Neural cell (in vitro differentiated cells): Measurements from ENCODE around the gene STX8. TPM values are rescaled to one million over a fixed set of nuclear protein-coding genes. Genes with fewer than 3 reads are reported as not detected.

ENCODE experiments used
- H2AFZ ChIP-seq: fragments of 200-600, 300-800 bp; sonication (generic), shearing (Covaris generic); 2 replicates; pipeline ENCODE4 v1.6.0; 2014; ENCODE audit warnings: low read depth, mild to moderate bottlenecking, antibody characterized with exemption, low read length, moderate library complexity
- H3F3A ChIP-seq: fragments of 200-600 bp; shearing (Covaris generic); 2 replicates; pipeline ENCODE4 v1.6.1; 2016; ENCODE audit warnings: mild to moderate bottlenecking, moderate library complexity, mixed read lengths, antibody characterized with exemption, low read length; ENCODE audit not compliant: insufficient read depth, poor library complexity, severe bottlenecking
- H3K27ac ChIP-seq: fragments of 200-600, 300-800 bp; sonication (generic), shearing (Covaris generic); 2 replicates; pipeline ENCODE4 v1.5.1; 2014; ENCODE audit warnings: mild to moderate bottlenecking, low read length, moderate library complexity
- H3K27me3 ChIP-seq: fragments of 300-800, 200-600 bp; sonication (generic), shearing (Covaris generic); 2 replicates; pipeline ENCODE4 v1.6.0; 2014; ENCODE audit warnings: mild to moderate bottlenecking, low read depth, low read length, moderate library complexity; ENCODE audit not compliant: insufficient read depth
- H3K36me3 ChIP-seq: fragments of 300-800, 200-600 bp; sonication (generic), shearing (Covaris generic); 2 replicates; pipeline ENCODE4 v1.5.1; 2014; ENCODE audit warnings: mild to moderate bottlenecking, antibody characterized with exemption, low read length, moderate library complexity; ENCODE audit not compliant: insufficient read depth
- H3K4me2 ChIP-seq: fragments of 300-800, 200-600 bp; sonication (generic), shearing (Covaris generic); 2 replicates; pipeline ENCODE4 v1.6.0; 2014; ENCODE audit warnings: mild to moderate bottlenecking, low read length
- H3K4me3 ChIP-seq: fragments of 300-800, 200-600 bp; sonication (generic), shearing (Covaris generic); 2 replicates; pipeline ENCODE4 v1.5.1; 2014; ENCODE audit warnings: mild to moderate bottlenecking, low read length, moderate library complexity
- H3K79me2 ChIP-seq: fragments of 200-600 bp; shearing (Covaris generic); replicated peaks from 2 replicates; pipeline ENCODE4 v1.6.0; 2014; ENCODE audit warnings: mild to moderate bottlenecking, low read length, moderate library complexity; ENCODE audit not compliant: insufficient read depth
- H3K9ac ChIP-seq: fragments of 300-800, 200-600 bp; sonication (generic), shearing (Covaris generic); 2 replicates; pipeline ENCODE4 v1.6.1; 2016; ENCODE audit warnings: mild to moderate bottlenecking, low read length, mixed read lengths
- H3K9me2 ChIP-seq: fragments of 200-600 bp; shearing (Covaris generic); 2 replicates; pipeline ENCODE4 v1.6.1; 2016; ENCODE audit warnings: mild to moderate bottlenecking, low read length, mixed read lengths; ENCODE audit not compliant: insufficient read depth
- H3K9me3 ChIP-seq: fragments of 200-600, 300-800 bp; sonication (generic), shearing (Covaris generic); 2 replicates; pipeline ENCODE4 v1.6.1; 2016; ENCODE audit warnings: mild to moderate bottlenecking, mixed run types, low read length, moderate library complexity, mixed read lengths
- H4K20me1 ChIP-seq: fragments of 200-600 bp; shearing (Covaris generic); 2 replicates; pipeline ENCODE4 v1.6.1; 2016; ENCODE audit warnings: mild to moderate bottlenecking, mixed run types; ENCODE audit not compliant: insufficient read depth
- CTCF ChIP-seq: fragments of 450-650 bp; IDR thresholded peaks from 2 replicates; pipeline ENCODE4 v1.5.1; 2014; ENCODE audit warnings: antibody characterized with exemption, mild to moderate bottlenecking, moderate library complexity; ENCODE audit not compliant: poor library complexity, severe bottlenecking
- EP300 ChIP-seq: fragments of 450-650 bp; conservative IDR thresholded peaks from 2 replicates; pipeline ENCODE4 v1.6.1; 2014; ENCODE audit warnings: antibody characterized with exemption, mild to moderate bottlenecking, moderate library complexity; ENCODE audit not compliant: poor library complexity, severe bottlenecking
- EZH2 ChIP-seq: fragments of 200-600, 300-800 bp; shearing (Covaris generic), sonication (generic); IDR thresholded peaks from 2 replicates; pipeline ENCODE4 v1.6.1; 2014; ENCODE audit warnings: antibody characterized with exemption, low read length, borderline replicate concordance, mild to moderate bottlenecking; ENCODE audit not compliant: insufficient read depth, poor library complexity, severe bottlenecking
- MXI1 ChIP-seq: fragments of 450-650 bp; conservative IDR thresholded peaks from 2 replicates; pipeline ENCODE4 v1.6.1; 2014; ENCODE audit warnings: antibody characterized with exemption, mild to moderate bottlenecking; ENCODE audit not compliant: poor library complexity, severe bottlenecking
- POLR2AphosphoS5 ChIP-seq: IDR thresholded peaks from 2 replicates; pipeline ENCODE4 v1.6.1; 2012
- RAD21 ChIP-seq: fragments of 450-650 bp; conservative IDR thresholded peaks from 2 replicates; pipeline ENCODE4 v1.6.1; 2014; ENCODE audit warnings: antibody characterized with exemption, mild to moderate bottlenecking, moderate library complexity
- REST ChIP-seq: IDR thresholded peaks from 2 replicates; pipeline ENCODE4 v1.6.1; 2012; ENCODE audit warnings: borderline replicate concordance
- SMC3 ChIP-seq: fragments of 450-650 bp; conservative IDR thresholded peaks from 2 replicates; pipeline ENCODE4 v1.6.1; 2014; ENCODE audit warnings: antibody characterized with exemption, mild to moderate bottlenecking, moderate library complexity; ENCODE audit not compliant: poor library complexity
- TAF1 ChIP-seq: IDR thresholded peaks from 2 replicates; pipeline ENCODE4 v1.6.1; 2012; ENCODE audit warnings: low read depth
- polyA plus RNA-seq: library from polyadenylated mRNA; depleted of rRNA; stranded (reverse); fragments of >200 nt; gene quantifications from 2 replicates; pipeline ENCODE4 v1.2.3, GENCODE V29; 2014

The STX8 gene
- polyA plus RNA-seq, 1 donor from 2014 or later, result 100 TPM

- Histone ChIP-seq H3K27ac (no peak overlapping the region), H3K9me2 (no peaks in the 10 kb centered on the region), H3K9me3 (no peaks in the 10 kb centered on the region), H3K4me3 (no peak overlapping the region), H3F3A (no peaks in the 10 kb centered on the region), H2AFZ (no peak overlapping the region), H3K27me3 (no peaks in the 10 kb centered on the region), H3K36me3 (no peaks in the 10 kb centered on the region), H3K4me2 (no peak overlapping the region), H4K20me1 (no peaks in the 10 kb centered on the region), H3K79me2 (no peaks in the 10 kb centered on the region), H3K9ac (no peak overlapping the region)
- TF ChIP-seq RAD21 (no peak), SMC3 (no peak), EZH2 (no peak)
Observed at GRCh38 chr17:9230861-9231260, 344.8 kb downstream of the STX8 start.

GRCh38 chr17:9230346-9230745 lies 345.3 kb downstream of the STX8 start:
- Histone ChIP-seq H3K79me2 (no peaks in the 10 kb centered on the region), H3K4me3 (no peak overlapping the region), H3K9me3 (no peaks in the 10 kb centered on the region), H3K27ac (no peak overlapping the region), H3K9me2 (no peaks in the 10 kb centered on the region), H3K36me3 (no peaks in the 10 kb centered on the region), H2AFZ (no peak overlapping the region), H3F3A (no peaks in the 10 kb centered on the region), H3K4me2 (no peak overlapping the region), H4K20me1 (no peaks in the 10 kb centered on the region), H3K27me3 (no peaks in the 10 kb centered on the region), H3K9ac (no peak overlapping the region)
- no peak for TF ChIP-seq EZH2
- TF ChIP-seq CTCF, result no peak
- no peak for TF ChIP-seq MXI1
- TF ChIP-seq REST, result no peak
- no peak for TF ChIP-seq SMC3
- no peak for TF ChIP-seq POLR2AphosphoS5
- no peak for TF ChIP-seq RAD21

GRCh38 chr17:9229826-9230201 lies 345.8 kb downstream of the STX8 start:
- no peaks in the 10 kb centered on the region for H4K20me1 ChIP-seq
- H3K9me2 ChIP-seq, result no peaks in the 10 kb centered on the region
- no peaks in the 10 kb centered on the region for H3K79me2 ChIP-seq
- H3K27me3 ChIP-seq, result no peaks in the 10 kb centered on the region
- H3K36me3 ChIP-seq, result no peaks in the 10 kb centered on the region
- no peak for TF ChIP-seq RAD21
- no peak for TF ChIP-seq CTCF
- TF ChIP-seq EP300, result no peak
- TF ChIP-seq REST, result no peak
- no peak for TF ChIP-seq SMC3
- TF ChIP-seq POLR2AphosphoS5, result no peak
- no peak for TF ChIP-seq TAF1
- no peak for TF ChIP-seq MXI1
- TF ChIP-seq EZH2, result no peak
- H3F3A ChIP-seq, result no peaks in the 10 kb centered on the region
- no peaks in the 10 kb centered on the region for H3K9me3 ChIP-seq
- no peak overlapping the region for H3K4me3 ChIP-seq
- no peak overlapping the region for H2AFZ ChIP-seq
- no peak overlapping the region for H3K4me2 ChIP-seq
- no peak overlapping the region for H3K27ac ChIP-seq
- no peak overlapping the region for H3K9ac ChIP-seq
